Measurements from ENCODE around the gene PTGER3. TPM values are rescaled to one million over a fixed set of nuclear protein-coding genes. Genes with fewer than 3 reads are reported as not detected.

PTGER3 gene
- total RNA-seq, 1 experiment from 2014 or later, result 96.0 TPM

DNA sequence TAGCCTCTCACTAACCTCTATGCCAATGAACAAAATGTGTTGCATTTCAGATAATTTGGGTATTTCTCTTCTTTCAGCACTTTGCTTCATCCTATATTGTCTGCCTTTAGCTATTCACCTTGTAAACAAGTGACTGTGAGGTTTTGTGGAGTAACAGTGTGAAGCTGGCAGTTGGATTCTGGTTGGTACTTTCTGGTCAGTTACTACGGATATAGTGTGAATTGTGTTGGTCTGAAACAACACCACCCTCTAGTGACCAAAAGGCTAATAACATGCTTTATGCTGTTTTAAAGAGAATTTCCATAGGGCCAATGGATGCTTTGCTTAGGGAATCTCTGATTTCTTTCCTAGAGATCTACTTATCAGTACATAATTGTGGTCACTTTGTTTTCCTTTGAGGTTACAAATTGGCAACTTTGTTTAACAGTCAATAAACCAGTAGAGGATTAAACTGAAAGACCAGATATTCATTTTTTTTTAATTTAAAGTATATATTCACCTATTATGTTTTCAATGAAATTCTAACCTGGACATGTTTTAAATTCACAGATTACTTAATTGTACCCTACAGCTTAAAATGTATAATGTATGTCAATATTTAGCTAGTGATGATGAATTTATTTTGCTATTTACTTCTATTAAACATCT is 2.5 kb upstream of the PTGER3 start:
- BruUV-seq (replicated peaks), result no TSS peak
- ChIA-PET POLR2A (ENCODE audit: low non-redundant PET) (interaction anchor here (0.7 kb wide), 1 partner anchor 568 kb away, joined by 3 read pairs; no protein-coding TSS in a partner anchor), CTCF (interaction anchor here (0.6 to 1.2 kb wide), 5 partner anchors 29 to 695 kb away, joined by 3 to 4 read pairs (median 3); partner anchors contain the start of gene ANKRD13C)
- TF ChIP-seq EZH2 (IDR thresholded peaks at IDR 0.05; ENCODE audit: borderline replicate concordance, low read depth, low read length, poor library complexity, severe bottlenecking) (no peak), CTCF (conservative IDR thresholded peaks at IDR 0.05; ENCODE audit: low read depth, low read length) (peak; percentile 87)
- Histone ChIP-seq H3K36me3 (ENCODE audit: insufficient read depth, low read length, poor library complexity, severe bottlenecking) (peaks cover 5% of the 10 kb centered on the region), H3K4me1 (ENCODE audit: insufficient read depth, low read length, poor library complexity, severe bottlenecking) (peaks cover 30% of the 10 kb centered on the region), H3K27me3 (replicated peaks; ENCODE audit: insufficient read depth, low read depth, low read length, poor library complexity) (no peaks in the 10 kb centered on the region), H3K27ac (ENCODE audit: low read depth, low read length, poor library complexity, severe bottlenecking) (no peak overlapping the region), H3K4me3 (ENCODE audit: low read depth, low read length, poor library complexity, severe bottlenecking) (no peak overlapping the region), H3K9me3 (ENCODE audit: low read depth, low read length, poor library complexity, severe bottlenecking) (no peaks in the 10 kb centered on the region)
- intact Hi-C loops (cut with micrococcal nuclease; ENCODE audit: unreplicated experiment), result loop anchor here (1.0 to 10.0 kb wide), 5 partner anchors 313 to 918 kb away; no protein-coding TSS in a partner anchor
- DNase-seq (ENCODE audit: low spot score), result peak; percentile 88

GRCh38 chr1:71046891-71047634 is 553 bp downstream of the PTGER3 start:
- Histone ChIP-seq H3K27ac (ENCODE audit: low read depth, low read length, poor library complexity, severe bottlenecking) (peak overlapping the region; percentile 79), H3K4me1 (ENCODE audit: insufficient read depth, low read length, poor library complexity, severe bottlenecking) (peaks cover 44% of the 10 kb centered on the region), H3K27me3 (replicated peaks; ENCODE audit: insufficient read depth, low read depth, low read length, poor library complexity) (no peaks in the 10 kb centered on the region), H3K4me3 (ENCODE audit: low read depth, low read length, poor library complexity, severe bottlenecking) (peak overlapping the region; percentile 85), H3K9me3 (ENCODE audit: low read depth, low read length, poor library complexity, severe bottlenecking) (no peaks in the 10 kb centered on the region), H3K36me3 (ENCODE audit: insufficient read depth, low read length, poor library complexity, severe bottlenecking) (peaks cover 5% of the 10 kb centered on the region)
- TF ChIP-seq CTCF (conservative IDR thresholded peaks at IDR 0.05; ENCODE audit: low read depth, low read length) (no peak), EZH2 (IDR thresholded peaks at IDR 0.05; ENCODE audit: borderline replicate concordance, low read depth, low read length, poor library complexity, severe bottlenecking) (no peak)
- ChIA-PET CTCF (interaction anchor here (1.0 kb wide), 1 partner anchor 18 kb away, joined by 4 read pairs; no protein-coding TSS in a partner anchor), POLR2A (ENCODE audit: low non-redundant PET) (no interaction called here)
- no TSS peak for BruUV-seq (replicated peaks)
- DNase-seq (ENCODE audit: low spot score), result peak; percentile 63
- intact Hi-C loops (cut with micrococcal nuclease; ENCODE audit: unreplicated experiment), result loop anchor here (2.0 to 10.0 kb wide), 3 partner anchors 310 to 612 kb away; no protein-coding TSS in a partner anchor

- H3K4me3 ChIP-seq (ENCODE audit: low read depth, low read length, poor library complexity, severe bottlenecking), result peak overlapping the region; percentile 85
- no TSS peak for BruUV-seq (replicated peaks)
- TF ChIP-seq EZH2 (IDR thresholded peaks at IDR 0.05; ENCODE audit: borderline replicate concordance, low read depth, low read length, poor library complexity, severe bottlenecking) (no peak), CTCF (conservative IDR thresholded peaks at IDR 0.05; ENCODE audit: low read depth, low read length) (no peak)
- intact Hi-C loops (cut with micrococcal nuclease; ENCODE audit: unreplicated experiment), result loop anchor here (2.0 to 10.0 kb wide), 4 partner anchors 147 to 611 kb away; no protein-coding TSS in a partner anchor
- CTCF ChIA-PET, result interaction anchor here (0.6 to 0.9 kb wide), 3 partner anchors 35 to 516 kb away, joined by 3 to 7 read pairs (median 4); partner anchors contain the start of gene ZRANB2
- H3K4me1 ChIP-seq (ENCODE audit: insufficient read depth, low read length, poor library complexity, severe bottlenecking), result peaks cover 52% of the 10 kb centered on the region
- H3K27ac ChIP-seq (ENCODE audit: low read depth, low read length, poor library complexity, severe bottlenecking), result peak overlapping the region; percentile 55
- POLR2A ChIA-PET (ENCODE audit: low non-redundant PET), result interaction anchor here (0.7 kb wide), 1 partner anchor 148 kb away, joined by 18 read pairs; no protein-coding TSS in a partner anchor
- H3K9me3 ChIP-seq (ENCODE audit: low read depth, low read length, poor library complexity, severe bottlenecking), result no peaks in the 10 kb centered on the region
- H3K36me3 ChIP-seq (ENCODE audit: insufficient read depth, low read length, poor library complexity, severe bottlenecking), result peaks cover 11% of the 10 kb centered on the region
- H3K27me3 ChIP-seq (replicated peaks; ENCODE audit: insufficient read depth, low read depth, low read length, poor library complexity), result no peaks in the 10 kb centered on the region
- DNase-seq (ENCODE audit: low spot score), result peak; percentile 47
These were observed 2.1 kb downstream of the PTGER3 start for GRCh38 chr1:71045463-71046028.
